ENCODE data around the gene PKN3.

Gene PKN3

DNA sequence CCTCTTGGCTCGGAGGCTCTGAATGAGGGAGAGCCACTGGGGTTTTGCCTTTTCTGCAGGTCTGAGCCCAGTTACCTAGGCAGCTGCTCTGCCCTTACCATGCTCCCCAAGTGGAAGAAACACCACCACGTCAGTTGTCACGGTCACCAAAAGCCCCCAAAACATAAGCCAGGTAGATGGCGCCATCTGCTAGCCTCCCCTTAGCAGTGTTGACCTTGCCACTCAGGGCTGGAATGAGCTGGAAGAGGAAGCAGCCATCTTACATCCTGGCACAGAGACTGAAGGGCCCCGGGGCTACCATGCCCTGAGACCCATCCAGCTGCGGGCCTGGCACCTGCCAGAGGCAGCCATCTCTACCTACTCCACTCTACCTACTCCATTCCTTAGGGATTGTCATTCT is 62.1 kb downstream of the PKN3 start:
- no peak for TF ChIP-seq POLR2A (IDR thresholded peaks at IDR 0.05; ENCODE audit: low read depth, low read length)
- DNase-seq (ENCODE audit: insufficient read length, low spot score) (no peak), FAIRE-seq (no peak)

DNA sequence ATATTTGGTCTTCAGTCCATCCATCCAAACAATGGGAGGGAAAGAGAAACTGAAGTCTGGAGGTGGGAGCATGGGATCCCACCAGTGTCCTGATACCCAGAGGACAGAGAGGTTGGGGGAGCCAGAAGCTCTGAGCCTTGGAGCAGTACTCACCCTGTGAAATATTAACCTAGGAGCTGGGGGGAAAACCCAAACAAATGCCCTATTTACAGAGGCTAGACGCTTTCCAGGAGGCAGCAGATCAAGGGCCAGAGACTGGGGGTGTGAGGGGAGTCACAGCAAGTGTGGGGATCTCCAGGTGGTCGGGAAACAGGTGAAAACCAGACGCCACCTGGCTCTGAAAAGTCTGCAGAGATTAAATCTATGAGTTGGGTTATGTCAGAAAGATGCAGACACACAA is 63.2 kb downstream of the PKN3 start:
- FAIRE-seq (no peak), DNase-seq (ENCODE audit: insufficient read length, low spot score) (no peak)
- TF ChIP-seq POLR2A (IDR thresholded peaks at IDR 0.05; ENCODE audit: low read depth, low read length), result no peak

DNA sequence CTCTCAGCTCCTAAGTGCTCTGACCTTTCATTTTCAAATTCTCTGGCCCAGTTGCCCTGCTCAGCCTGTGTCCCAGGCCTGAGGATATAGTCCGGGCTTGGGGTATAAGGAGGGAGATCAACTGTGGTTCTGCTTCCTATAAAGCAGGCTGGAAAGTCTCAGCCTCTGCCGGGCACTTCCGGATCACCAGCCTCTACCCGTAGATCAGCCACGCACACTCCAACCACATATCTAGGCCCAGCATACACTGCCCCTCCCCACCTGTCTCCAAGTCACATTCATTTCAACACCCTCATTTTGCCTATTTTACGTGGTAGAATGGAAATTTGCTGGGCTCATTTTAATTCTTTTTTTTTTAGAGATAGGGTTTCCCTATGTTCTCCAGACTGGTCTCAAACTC is 66.3 kb downstream of the PKN3 start:
- no peak for FAIRE-seq
- TF ChIP-seq POLR2A (IDR thresholded peaks at IDR 0.05; ENCODE audit: low read depth, low read length), result no peak
- DNase-seq (ENCODE audit: insufficient read length, low spot score), result no peak
